Measurements from ENCODE around the gene ARL8B. TPM values are rescaled to one million over a fixed set of nuclear protein-coding genes. Genes with fewer than 3 reads are reported as not detected.

Gene ARL8B
- total and polyA plus RNA-seq, 2 donors (not counting 1 experiment from before 2014, with no cell fraction given) = 14.5 to 67.3 TPM

DNA sequence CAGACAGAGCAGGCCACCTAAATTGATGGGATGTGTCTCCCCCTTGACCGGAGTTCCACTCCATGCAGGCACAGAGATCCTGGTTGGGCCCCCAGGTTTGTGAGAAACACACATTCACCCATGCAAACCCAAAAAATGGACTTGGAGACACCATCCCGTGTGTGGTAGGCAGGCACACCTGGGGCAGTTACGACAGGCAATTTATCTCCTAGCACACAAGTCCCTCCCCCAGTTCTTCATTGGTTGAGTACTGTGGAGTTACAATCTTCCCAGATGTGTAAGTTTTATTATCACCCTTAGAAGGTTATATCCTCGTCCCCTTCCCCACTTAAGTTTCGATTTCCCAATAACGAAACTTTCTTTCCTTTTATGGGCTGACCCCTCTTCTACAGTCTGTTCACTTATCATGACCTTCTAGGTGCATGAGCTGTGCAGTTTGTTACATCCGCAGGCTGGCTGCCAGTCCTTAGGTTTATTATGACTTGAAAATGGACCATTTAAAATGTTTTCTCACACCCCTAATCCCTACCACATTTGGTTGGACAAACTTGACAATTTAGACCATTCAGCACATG lies 27.3 kb downstream of the ARL8B start:
- Mint-ChIP-seq H3K27me3 (no peaks in the 10 kb centered on the region), H3K4me1 (peaks cover 70% of the 10 kb centered on the region), H3K9me3 (ENCODE audit: insufficient read depth) (peaks cover 6% of the 10 kb centered on the region), H3K4me3 (no peak overlapping the region), H3K27ac (no peak overlapping the region)
- peaks cover 74% of the 10 kb centered on the region for H4K20me1 ChIP-seq (ENCODE audit: control insufficient read depth, insufficient read depth, low read length, poor library complexity, severe bottlenecking)
- ATAC-seq (ENCODE audit: low read depth) (no peak), DNase-seq (no peak)
- peaks cover 1 to 7% of the 10 kb centered on the region in 2 experiments for H3K36me3 ChIP-seq (replicated peaks in 1 of 2; ENCODE audit: control extremely low read depth in 1 of 2, control insufficient read depth in 1 of 2, extremely low read depth in 1 of 2, insufficient read depth in 2 of 2, low read length in 1 of 2)
- peaks cover 4 to 12% (median 7%) of the 10 kb centered on the region in 3 donors for H3K9me3 ChIP-seq (ENCODE audit: control extremely low read depth in 1 of 3, control insufficient read depth in 2 of 3, insufficient read depth in 1 of 3, low read length in 2 of 3)
- H3K9ac ChIP-seq (ENCODE audit: low read length) = no peak overlapping the region
- H3K4me3 ChIP-seq (ENCODE audit: control extremely low read depth in 1 of 5, extremely low read depth in 1 of 5, insufficient read depth in 1 of 5, low read depth in 2 of 5, low read length in 4 of 5) = no peak overlapping the region
- WGBS (ENCODE audit: insufficient coverage) = 100% methylated on average over 1 of the region's 7 CpGs
- no peak for TF ChIP-seq EZH2 (IDR thresholded peaks at IDR 0.05; ENCODE audit: borderline replicate concordance, insufficient read depth, low read depth, low read length, poor library complexity, severe bottlenecking)
- TF ChIP-seq, protein P1, sequence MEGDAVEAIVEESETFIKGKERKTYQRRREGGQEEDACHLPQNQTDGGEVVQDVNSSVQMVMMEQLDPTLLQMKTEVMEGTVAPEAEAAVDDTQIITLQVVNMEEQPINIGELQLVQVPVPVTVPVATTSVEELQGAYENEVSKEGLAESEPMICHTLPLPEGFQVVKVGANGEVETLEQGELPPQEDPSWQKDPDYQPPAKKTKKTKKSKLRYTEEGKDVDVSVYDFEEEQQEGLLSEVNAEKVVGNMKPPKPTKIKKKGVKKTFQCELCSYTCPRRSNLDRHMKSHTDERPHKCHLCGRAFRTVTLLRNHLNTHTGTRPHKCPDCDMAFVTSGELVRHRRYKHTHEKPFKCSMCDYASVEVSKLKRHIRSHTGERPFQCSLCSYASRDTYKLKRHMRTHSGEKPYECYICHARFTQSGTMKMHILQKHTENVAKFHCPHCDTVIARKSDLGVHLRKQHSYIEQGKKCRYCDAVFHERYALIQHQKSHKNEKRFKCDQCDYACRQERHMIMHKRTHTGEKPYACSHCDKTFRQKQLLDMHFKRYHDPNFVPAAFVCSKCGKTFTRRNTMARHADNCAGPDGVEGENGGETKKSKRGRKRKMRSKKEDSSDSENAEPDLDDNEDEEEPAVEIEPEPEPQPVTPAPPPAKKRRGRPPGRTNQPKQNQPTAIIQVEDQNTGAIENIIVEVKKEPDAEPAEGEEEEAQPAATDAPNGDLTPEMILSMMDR (IDR thresholded peaks at IDR 0.05) = no peak
- POLR2A ChIA-PET = no interaction called here
- no peak overlapping the region for H3K27ac ChIP-seq (ENCODE audit: low read length in 2 of 2)
- H3K79me2 ChIP-seq (ENCODE audit: control insufficient read depth, insufficient read depth, low read length) = peaks cover 96% of the 10 kb centered on the region
- no peaks in the 10 kb centered on the region for H3K27me3 ChIP-seq (replicated peaks in 1 of 4; ENCODE audit: control extremely low read depth in 1 of 4, control insufficient read depth in 3 of 4, insufficient read depth in 4 of 4, low read length in 3 of 4)
- CTCF ChIA-PET = no interaction called here
- no peak overlapping the region for H3K4me2 ChIP-seq (replicated peaks; ENCODE audit: low read depth, low read length, poor library complexity, severe bottlenecking)
- intact Hi-C loops (cut with micrococcal nuclease) = no loop called here
- peaks cover 2 to 7% of the 10 kb centered on the region in 2 donors for H3K4me1 ChIP-seq (ENCODE audit: control insufficient read depth in 2 of 2, insufficient read depth in 2 of 2, low read length in 2 of 2)
- no peak overlapping the region for H2AFZ ChIP-seq (ENCODE audit: insufficient read depth, low read depth, low read length, poor library complexity, severe bottlenecking)

- H2AFZ ChIP-seq (ENCODE audit: insufficient read depth, low read depth, low read length, poor library complexity, severe bottlenecking) = no peak overlapping the region
- peaks cover 1 to 7% of the 10 kb centered on the region in 2 experiments for H3K36me3 ChIP-seq (replicated peaks in 1 of 2; ENCODE audit: control extremely low read depth in 1 of 2, control insufficient read depth in 1 of 2, extremely low read depth in 1 of 2, insufficient read depth in 2 of 2, low read length in 1 of 2)
- H3K4me1 ChIP-seq (ENCODE audit: control insufficient read depth in 2 of 2, insufficient read depth in 2 of 2, low read length in 2 of 2) = peaks cover 6 to 9% of the 10 kb centered on the region in 2 donors
- H3K4me2 ChIP-seq (replicated peaks; ENCODE audit: low read depth, low read length, poor library complexity, severe bottlenecking) = no peak overlapping the region
- ATAC-seq (ENCODE audit: low read depth) (no peak), DNase-seq (no peak)
- H3K4me3 Mint-ChIP-seq = no peak overlapping the region
- H3K9me3 ChIP-seq (ENCODE audit: control extremely low read depth in 1 of 3, control insufficient read depth in 2 of 3, insufficient read depth in 1 of 3, low read length in 2 of 3) = peaks cover 2 to 12% (median 2%) of the 10 kb centered on the region in 3 donors
- ChIA-PET POLR2A (no interaction called here), CTCF (interaction anchor here (1.0 kb wide), 1 partner anchor 91 kb away, joined by 3 read pairs; no protein-coding TSS in a partner anchor)
- H3K4me3 ChIP-seq (ENCODE audit: control extremely low read depth in 1 of 5, extremely low read depth in 1 of 5, insufficient read depth in 1 of 5, low read depth in 2 of 5, low read length in 4 of 5) = no peak overlapping the region
- no peaks in the 10 kb centered on the region for H3K27me3 ChIP-seq (replicated peaks in 1 of 4; ENCODE audit: control extremely low read depth in 1 of 4, control insufficient read depth in 3 of 4, insufficient read depth in 4 of 4, low read length in 3 of 4)
- peaks cover 96% of the 10 kb centered on the region for H3K79me2 ChIP-seq (ENCODE audit: control insufficient read depth, insufficient read depth, low read length)
- WGBS (ENCODE audit: insufficient coverage) = 100% methylated on average over 1 of the region's 6 CpGs
- no peak overlapping the region for H3K27ac Mint-ChIP-seq
- H3K27ac ChIP-seq (ENCODE audit: low read length in 2 of 2) = no peak overlapping the region
- TF ChIP-seq, protein P1 (IDR thresholded peaks at IDR 0.05) = no peak
- TF ChIP-seq EZH2 (IDR thresholded peaks at IDR 0.05; ENCODE audit: borderline replicate concordance, insufficient read depth, low read depth, low read length, poor library complexity, severe bottlenecking) = no peak
- H3K4me1 Mint-ChIP-seq = peaks cover 71% of the 10 kb centered on the region
- intact Hi-C loops (cut with micrococcal nuclease) = no loop called here
- H3K9ac ChIP-seq (ENCODE audit: low read length) = no peak overlapping the region
- H4K20me1 ChIP-seq (ENCODE audit: control insufficient read depth, insufficient read depth, low read length, poor library complexity, severe bottlenecking) = peaks cover 64% of the 10 kb centered on the region
- no peaks in the 10 kb centered on the region for H3K27me3 Mint-ChIP-seq
- H3K9me3 Mint-ChIP-seq (ENCODE audit: insufficient read depth) = no peaks in the 10 kb centered on the region
These were observed 29.5 kb downstream of the ARL8B start for GRCh38 chr3:5151586-5151985.
